BJ (cell line): Measurements from ENCODE around the gene NPB. TPM values are rescaled to one million over a fixed set of nuclear protein-coding genes. Genes with fewer than 3 reads are reported as not detected.

ENCODE experiments used
- CTCF ChIA-PET: fragments of 350-600 bp; formaldehyde crosslinking; extraction: SDS; loops from one replicate; lab custom pipeline; 2021; ENCODE audit warnings: antibody characterized with exemption, inconsistent platforms; lab: Yijun Ruan, JAX
- POLR2A ChIA-PET: fragments of 300-600 bp; sonication (Branson Sonifier 250); formaldehyde crosslinking; extraction: SDS; loops from one replicate; lab custom pipeline; 2021; ENCODE audit warnings: antibody characterized with exemption; lab: Charles Lee
- DNase-seq: peaks from one replicate; pipeline ENCODE4 v3.0.0-alpha.2; 2011; ENCODE audit warnings: low read depth
- H3K27me3 ChIP-seq: 2 replicates; pipeline ENCODE4 v1.6.0; 2011; ENCODE audit warnings: low read length; ENCODE audit not compliant: control insufficient read depth, insufficient read depth
- H3K36me3 ChIP-seq: 2 replicates; pipeline ENCODE4 v1.5.1; 2011; ENCODE audit warnings: low read length; ENCODE audit not compliant: control insufficient read depth, insufficient read depth
- H3K4me3 ChIP-seq: 2 replicates; pipeline ENCODE4 v1.5.1; 2011; ENCODE audit warnings: low read depth, mild to moderate bottlenecking, control low read depth, low read length
- polyA plus RNA-seq: library from polyadenylated mRNA; depleted of rRNA; stranded (reverse); fragments of >200 nt; gene quantifications from 2 replicates; pipeline ENCODE4 v1.2.3, GENCODE V29; 2011; rRNA removed
- TF ChIP-seq, protein P1 (sequence below): IDR thresholded peaks from 2 replicates; pipeline ENCODE4 v1.5.1; 2011; ENCODE audit warnings: low read depth, mild to moderate bottlenecking, control low read depth, inconsistent platforms, low read length, moderate library complexity; ENCODE audit not compliant: insufficient read depth

Gene NPB
- polyA plus RNA-seq, 1 experiment, result 0.38 TPM

DNA sequence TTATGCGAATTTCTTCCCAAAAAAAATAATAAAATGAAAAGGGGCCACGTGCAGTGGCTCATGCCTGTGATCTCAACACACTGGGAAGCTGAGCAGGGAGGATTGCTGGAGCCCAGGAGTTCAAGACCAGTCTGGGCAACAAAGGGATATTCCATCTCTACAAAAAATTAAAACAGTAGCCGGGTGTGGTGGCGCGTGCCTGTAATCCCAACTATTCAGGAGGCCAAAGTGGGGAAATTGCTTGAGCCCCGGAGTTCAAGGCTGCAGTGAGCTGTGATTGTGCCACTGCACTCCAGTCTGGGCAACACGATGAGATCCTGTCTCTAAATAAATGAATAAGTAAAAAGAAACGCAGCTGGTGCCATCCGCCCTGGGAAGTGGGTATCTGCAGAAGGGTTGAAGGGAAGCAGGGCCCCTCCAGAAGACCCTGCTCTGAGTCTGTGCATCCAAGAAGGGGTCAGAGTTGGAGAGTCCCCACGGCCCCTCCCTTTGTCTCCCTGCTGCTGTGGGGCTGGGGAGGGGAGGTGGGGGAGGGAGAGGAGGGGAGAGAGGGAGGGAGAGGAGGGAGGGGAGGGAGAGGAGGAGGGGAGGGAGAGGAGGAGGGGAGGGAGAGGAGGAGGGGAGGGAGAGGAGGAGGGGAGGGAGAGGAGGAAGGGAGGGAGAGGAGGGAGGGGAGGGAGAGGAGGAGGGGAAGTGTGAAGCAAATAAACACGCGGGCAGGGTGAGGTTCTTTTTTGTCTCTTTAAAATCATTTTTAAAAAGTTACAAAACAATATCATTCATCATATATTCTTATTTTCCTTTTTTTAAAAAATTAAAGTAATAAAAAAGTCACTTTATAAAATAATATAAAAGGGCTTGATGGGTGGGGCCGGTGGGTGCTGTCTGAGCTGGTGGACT lies 50.0 kb downstream of the NPB start:
- CTCF ChIA-PET, result interaction anchor here (1.3 to 7.9 kb wide), 4 partner anchors 8 to 79 kb away, joined by 3 to 54 read pairs (median 14); partner anchors contain the start of genes CENPX and LRRC45
- POLR2A ChIA-PET, result no interaction called here

More for the DNA sequence above, 50.0 kb downstream of the NPB start:
- no peaks in the 10 kb centered on the region for H3K27me3 ChIP-seq
- H3K4me3 ChIP-seq, result no peak overlapping the region
- H3K36me3 ChIP-seq, result no peaks in the 10 kb centered on the region
- TF ChIP-seq, protein P1, sequence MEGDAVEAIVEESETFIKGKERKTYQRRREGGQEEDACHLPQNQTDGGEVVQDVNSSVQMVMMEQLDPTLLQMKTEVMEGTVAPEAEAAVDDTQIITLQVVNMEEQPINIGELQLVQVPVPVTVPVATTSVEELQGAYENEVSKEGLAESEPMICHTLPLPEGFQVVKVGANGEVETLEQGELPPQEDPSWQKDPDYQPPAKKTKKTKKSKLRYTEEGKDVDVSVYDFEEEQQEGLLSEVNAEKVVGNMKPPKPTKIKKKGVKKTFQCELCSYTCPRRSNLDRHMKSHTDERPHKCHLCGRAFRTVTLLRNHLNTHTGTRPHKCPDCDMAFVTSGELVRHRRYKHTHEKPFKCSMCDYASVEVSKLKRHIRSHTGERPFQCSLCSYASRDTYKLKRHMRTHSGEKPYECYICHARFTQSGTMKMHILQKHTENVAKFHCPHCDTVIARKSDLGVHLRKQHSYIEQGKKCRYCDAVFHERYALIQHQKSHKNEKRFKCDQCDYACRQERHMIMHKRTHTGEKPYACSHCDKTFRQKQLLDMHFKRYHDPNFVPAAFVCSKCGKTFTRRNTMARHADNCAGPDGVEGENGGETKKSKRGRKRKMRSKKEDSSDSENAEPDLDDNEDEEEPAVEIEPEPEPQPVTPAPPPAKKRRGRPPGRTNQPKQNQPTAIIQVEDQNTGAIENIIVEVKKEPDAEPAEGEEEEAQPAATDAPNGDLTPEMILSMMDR, result no peak
- no peak for DNase-seq

Other genes starting within 250 kb of the NPB start
- 0.36 and 0.37 TPM in 2 replicates for gene PDE6G, start 245.7 kb upstream of the NPB start, polyA plus RNA-seq
- gene OXLD1, start 235.6 kb upstream of the NPB start, polyA plus RNA-seq, result 18.4 and 29.6 TPM in 2 replicates
- 10.8 and 10.9 TPM in 2 replicates for gene CCDC137, start 235.5 kb upstream of the NPB start, polyA plus RNA-seq
- 48.8 and 70.8 TPM in 2 replicates for gene ARL16, start 218.4 kb upstream of the NPB start, polyA plus RNA-seq
- 67.2 and 110 TPM in 2 replicates for gene HGS, start 218.2 kb upstream of the NPB start, polyA plus RNA-seq
- gene MRPL12, start 198.9 kb upstream of the NPB start, polyA plus RNA-seq, result 56.2 and 63.0 TPM in 2 replicates
- gene SLC25A10, start 190.0 kb upstream of the NPB start, polyA plus RNA-seq, result 4.9 and 8.4 TPM in 2 replicates
- not detected in 2 replicates for gene GCGR, start 98.1 kb upstream of the NPB start, polyA plus RNA-seq
- 64.9 and 89.8 TPM in 2 replicates for gene MCRIP1, start 68.9 kb upstream of the NPB start, polyA plus RNA-seq
- gene PPP1R27, start 67.2 kb upstream of the NPB start, polyA plus RNA-seq, result 0.10 TPM in 1 of 2 replicates, not detected in the other
- gene P4HB, start 41.7 kb upstream of the NPB start, polyA plus RNA-seq, result 122 and 175 TPM in 2 replicates
- 74.8 and 163 TPM in 2 replicates for gene ARHGDIA, start 30.9 kb upstream of the NPB start, polyA plus RNA-seq
- gene ALYREF, start 10.7 kb upstream of the NPB start, polyA plus RNA-seq, result 74.8 and 83.4 TPM in 2 replicates
- 227 and 290 TPM in 2 replicates for gene ANAPC11, start 10.5 kb upstream of the NPB start, polyA plus RNA-seq
- gene PCYT2, start 9.2 kb downstream of the NPB start, polyA plus RNA-seq, result 24.5 and 44.2 TPM in 2 replicates
- 5.2 and 8.4 TPM in 2 replicates for gene SIRT7, start 15.9 kb downstream of the NPB start, polyA plus RNA-seq
- gene MAFG, start 25.5 kb downstream of the NPB start, polyA plus RNA-seq, result 12.2 and 20.6 TPM in 2 replicates
- 156 and 245 TPM in 2 replicates for gene PYCR1, start 35.1 kb downstream of the NPB start, polyA plus RNA-seq
- gene MYADML2, start 45.0 kb downstream of the NPB start, polyA plus RNA-seq, result not detected in 2 replicates
- 0.06 TPM in 1 of 2 replicates, not detected in the other for gene NOTUM, start 58.9 kb downstream of the NPB start, polyA plus RNA-seq
- 12.0 and 15.4 TPM in 2 replicates for gene ASPSCR1, start 75.4 kb downstream of the NPB start, polyA plus RNA-seq
- 40.4 and 57.0 TPM in 2 replicates for gene CENPX, start 120.6 kb downstream of the NPB start, polyA plus RNA-seq
- 4.1 and 6.0 TPM in 2 replicates for gene LRRC45, start 121.1 kb downstream of the NPB start, polyA plus RNA-seq
- gene RAC3, start 129.4 kb downstream of the NPB start, polyA plus RNA-seq, result 7.5 and 11.5 TPM in 2 replicates
- gene DCXR, start 135.5 kb downstream of the NPB start, polyA plus RNA-seq, result 42.7 and 66.0 TPM in 2 replicates
- 15.8 and 23.7 TPM in 2 replicates for gene RFNG, start 149.6 kb downstream of the NPB start, polyA plus RNA-seq
- gene GPS1, start 149.7 kb downstream of the NPB start, polyA plus RNA-seq, result 79.7 and 131 TPM in 2 replicates
- 22.1 and 47.6 TPM in 2 replicates for gene DUS1L, start 163.6 kb downstream of the NPB start, polyA plus RNA-seq
- gene FASN, start 196.0 kb downstream of the NPB start, polyA plus RNA-seq, result 5.2 and 11.3 TPM in 2 replicates